Right atrium auricular region (tissue), 2 donors: ENCODE results near the gene MRPL55. TPM values are rescaled to one million over a fixed set of nuclear protein-coding genes. Genes with fewer than 3 reads are reported as not detected.

Experiments used
- DNase-seq: peaks from one replicate; pipeline ENCODE4 v3.0.0-alpha.2; 2019; ENCODE audit warnings: low spot score
- H3K27ac ChIP-seq, 2 donors: fragments of 200-600 bp; sonication (generic); 1 replicate in 1 of 2; 2 replicates in 1 of 2; pipeline ENCODE4 v1.5.1; 2016 to 2019
- H3K27me3 ChIP-seq, 2 donors: fragments of 200-600 bp; sonication (generic); one replicate each; pipeline versions ENCODE4 v1.5.1 to v1.6.0; 2017 to 2019
- H3K36me3 ChIP-seq: fragments of 200-600 bp; sonication (generic); one replicate; pipeline ENCODE4 v1.5.1; 2016
- H3K4me1 ChIP-seq, 2 donors: fragments of 200-600 bp; sonication (generic); one replicate each; pipeline versions ENCODE4 v1.5.1 to v1.6.0; 2017 to 2019
- H3K4me3 ChIP-seq, 2 donors: fragments of 200-600 bp; sonication (generic); 1 replicate in 1 of 2; 2 replicates in 1 of 2; pipeline ENCODE4 v1.5.1; 2017 to 2019; ENCODE audit warnings: mild to moderate bottlenecking in 1 of 2, moderate library complexity in 1 of 2
- H3K9me3 ChIP-seq, 2 donors: fragments of 200-600 bp; sonication (generic); one replicate each; pipeline ENCODE4 v1.5.1; 2019
- total RNA-seq, 2 donors: library from RNA; depleted of rRNA; stranded (reverse); fragments of >200 nt; gene quantifications; one replicate each; pipeline ENCODE4 v1.1.0, GENCODE V29; 2016
- TF ChIP-seq, protein P1 (sequence below), 2 donors: fragments of 200-600 bp; sonication (generic); IDR thresholded peaks; one replicate each; pipeline ENCODE4 v1.5.1; 2019; ENCODE audit warnings: antibody characterized with exemption in 2 of 2

The MRPL55 gene
- total RNA-seq, 2 donors from 2014 or later: 76.6 to 81.2 TPM

GRCh38 chr1:228062812-228063211 is 46.3 kb downstream of the MRPL55 start:
- Histone ChIP-seq H3K27ac (no peak overlapping the region), H3K36me3 (no peaks in the 10 kb centered on the region), H3K27me3 (peaks cover 26 to 43% of the 10 kb centered on the region in 2 donors), H3K4me1 (peaks cover 0 to 22% of the 10 kb centered on the region in 2 donors), H3K4me3 (no peak overlapping the region), H3K9me3 (no peaks in the 10 kb centered on the region)
- DNase-seq: no peak
- TF ChIP-seq, protein P1, sequence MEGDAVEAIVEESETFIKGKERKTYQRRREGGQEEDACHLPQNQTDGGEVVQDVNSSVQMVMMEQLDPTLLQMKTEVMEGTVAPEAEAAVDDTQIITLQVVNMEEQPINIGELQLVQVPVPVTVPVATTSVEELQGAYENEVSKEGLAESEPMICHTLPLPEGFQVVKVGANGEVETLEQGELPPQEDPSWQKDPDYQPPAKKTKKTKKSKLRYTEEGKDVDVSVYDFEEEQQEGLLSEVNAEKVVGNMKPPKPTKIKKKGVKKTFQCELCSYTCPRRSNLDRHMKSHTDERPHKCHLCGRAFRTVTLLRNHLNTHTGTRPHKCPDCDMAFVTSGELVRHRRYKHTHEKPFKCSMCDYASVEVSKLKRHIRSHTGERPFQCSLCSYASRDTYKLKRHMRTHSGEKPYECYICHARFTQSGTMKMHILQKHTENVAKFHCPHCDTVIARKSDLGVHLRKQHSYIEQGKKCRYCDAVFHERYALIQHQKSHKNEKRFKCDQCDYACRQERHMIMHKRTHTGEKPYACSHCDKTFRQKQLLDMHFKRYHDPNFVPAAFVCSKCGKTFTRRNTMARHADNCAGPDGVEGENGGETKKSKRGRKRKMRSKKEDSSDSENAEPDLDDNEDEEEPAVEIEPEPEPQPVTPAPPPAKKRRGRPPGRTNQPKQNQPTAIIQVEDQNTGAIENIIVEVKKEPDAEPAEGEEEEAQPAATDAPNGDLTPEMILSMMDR (IDR thresholded peaks at IDR 0.05): no peak

DNA sequence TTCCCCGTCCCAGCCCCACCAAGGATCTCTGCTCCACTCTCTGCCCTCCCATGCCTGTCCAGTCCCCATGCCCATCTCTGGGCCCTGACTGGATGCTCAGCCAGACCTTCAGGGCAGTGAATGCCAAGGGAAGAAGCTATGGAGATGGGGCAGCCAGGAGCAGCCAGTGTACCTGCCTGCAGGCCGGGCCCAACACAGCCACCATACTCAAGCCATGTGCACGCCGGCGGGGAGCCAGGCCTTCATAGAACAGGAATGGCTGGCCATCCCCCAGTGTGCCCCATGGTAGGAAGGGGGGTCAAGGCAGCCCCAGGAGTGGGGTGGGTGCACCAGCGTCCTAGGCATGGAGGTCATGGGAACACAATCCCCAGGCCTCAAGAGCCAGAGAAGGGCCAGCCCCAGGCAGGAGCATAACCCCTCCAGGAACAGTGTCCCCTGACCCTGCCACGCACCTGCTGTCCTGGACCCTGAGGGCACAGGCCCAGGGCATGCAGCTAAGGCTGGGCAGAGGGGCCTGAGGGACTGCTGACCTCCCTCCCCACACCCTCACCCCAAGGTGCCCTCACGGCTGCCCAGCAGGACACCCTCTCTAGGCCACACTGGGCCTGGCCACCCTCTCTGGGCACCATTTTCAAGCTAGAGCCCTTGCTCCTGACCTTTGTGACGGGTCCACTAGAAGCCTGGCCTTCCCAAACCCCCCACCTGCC is 46.9 kb downstream of the MRPL55 start:
- TF ChIP-seq, protein P1 (IDR thresholded peaks at IDR 0.05): no peak
- peaks cover 0 to 22% of the 10 kb centered on the region in 2 donors for H3K4me1 ChIP-seq
- H3K27me3 ChIP-seq: peaks cover 26 to 43% of the 10 kb centered on the region in 2 donors
- no peaks in the 10 kb centered on the region for H3K9me3 ChIP-seq
- no peak overlapping the region for H3K4me3 ChIP-seq
- DNase-seq: no peak
- no peak overlapping the region for H3K27ac ChIP-seq
- no peaks in the 10 kb centered on the region for H3K36me3 ChIP-seq

DNA sequence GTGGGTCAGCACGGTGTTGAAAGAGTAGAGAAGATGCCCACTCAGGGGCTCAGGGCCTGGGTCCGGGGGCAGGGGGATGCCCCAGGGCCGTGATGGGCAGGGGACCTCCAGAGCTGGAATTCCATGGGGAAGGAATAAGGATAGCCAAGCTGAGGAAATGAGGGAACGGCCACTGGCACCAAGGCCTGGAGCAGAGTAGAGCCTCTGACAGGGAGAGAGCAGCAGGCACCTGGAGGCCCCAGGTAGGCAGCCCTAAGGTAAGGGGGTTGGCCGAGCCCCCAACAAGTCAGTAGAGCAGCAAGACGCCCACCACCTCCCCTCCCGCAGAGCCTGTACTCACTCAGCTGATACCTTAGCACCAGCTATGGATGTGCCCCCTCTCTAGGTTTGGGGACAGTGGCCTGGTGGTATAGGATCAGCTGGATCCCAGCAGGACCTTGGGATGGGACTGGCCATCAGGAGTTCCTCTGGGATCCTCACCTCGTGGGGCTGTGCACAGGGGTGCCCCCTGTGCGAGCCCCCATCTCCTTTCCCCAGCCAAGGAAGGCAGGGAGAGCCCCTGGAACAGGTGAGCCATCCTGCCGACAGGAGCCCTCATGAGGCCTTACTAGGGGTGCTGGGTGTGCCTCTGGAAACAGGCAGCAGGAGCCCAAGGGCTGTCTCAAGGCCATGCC is 47.6 kb downstream of the MRPL55 start:
- no peak for DNase-seq
- Histone ChIP-seq H3K4me1 (peaks cover 0 to 22% of the 10 kb centered on the region in 2 donors), H3K27ac (no peak overlapping the region), H3K9me3 (no peaks in the 10 kb centered on the region), H3K4me3 (no peak overlapping the region), H3K27me3 (peaks cover 26 to 43% of the 10 kb centered on the region in 2 donors), H3K36me3 (no peaks in the 10 kb centered on the region)
- TF ChIP-seq, protein P1 (IDR thresholded peaks at IDR 0.05): no peak

DNA sequence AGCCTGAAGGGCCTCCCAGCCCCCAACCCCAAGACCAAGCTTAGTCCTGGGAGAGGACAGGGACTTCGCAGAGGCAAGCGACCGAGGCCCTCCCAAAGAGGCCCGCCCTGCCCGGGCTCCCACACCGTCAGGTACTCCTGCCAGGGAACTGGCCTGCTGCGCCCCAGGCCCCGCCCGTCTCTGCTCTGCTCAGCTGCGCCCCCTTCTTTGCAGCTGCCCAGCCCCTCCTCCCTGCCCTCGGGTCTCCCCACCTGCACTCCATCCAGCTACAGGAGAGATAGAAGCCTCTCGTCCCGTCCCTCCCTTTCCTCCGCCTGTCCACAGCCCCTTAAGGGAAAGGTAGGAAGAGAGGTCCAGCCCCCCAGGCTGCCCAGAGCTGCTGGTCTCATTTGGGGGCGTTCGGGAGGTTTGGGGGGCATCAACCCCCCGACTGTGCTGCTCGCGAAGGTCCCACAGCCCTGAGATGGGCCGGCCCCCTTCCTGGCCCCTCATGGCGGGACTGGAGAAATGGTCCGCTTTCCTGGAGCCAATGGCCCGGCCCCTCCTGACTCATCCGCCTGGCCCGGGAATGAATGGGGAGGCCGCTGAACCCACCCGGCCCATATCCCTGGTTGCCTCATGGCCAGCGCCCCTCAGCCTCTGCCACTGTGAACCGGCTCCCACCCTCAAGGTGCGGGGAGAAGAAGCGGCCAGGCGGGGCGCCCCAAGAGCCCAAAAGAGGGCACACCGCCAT is 48.5 kb downstream of the MRPL55 start:
- TF ChIP-seq, protein P1 (IDR thresholded peaks at IDR 0.05): no peak
- Histone ChIP-seq H3K9me3 (no peaks in the 10 kb centered on the region), H3K27me3 (peaks cover 26 to 40% of the 10 kb centered on the region in 2 donors), H3K4me1 (peaks cover 0 to 22% of the 10 kb centered on the region in 2 donors), H3K27ac (no peak overlapping the region), H3K36me3 (no peaks in the 10 kb centered on the region), H3K4me3 (peak overlapping the region in 1 of 2 donors; percentile 17)
- no peak for DNase-seq

GRCh38 chr1:228059634-228060457 is 49.3 kb downstream of the MRPL55 start:
- H3K27me3 ChIP-seq: peaks cover 26 to 32% of the 10 kb centered on the region in 2 donors
- peak overlapping the region in 1 of 2 donors; percentile 17 for H3K4me3 ChIP-seq
- no peak for DNase-seq

More at GRCh38 chr1:228059634-228060457, 49.3 kb downstream of the MRPL55 start:
- H3K36me3 ChIP-seq: no peaks in the 10 kb centered on the region
- TF ChIP-seq, protein P1 (IDR thresholded peaks at IDR 0.05): no peak
- H3K27ac ChIP-seq: no peak overlapping the region
- peaks cover 0 to 22% of the 10 kb centered on the region in 2 donors for H3K4me1 ChIP-seq
- no peaks in the 10 kb centered on the region for H3K9me3 ChIP-seq
